Esophagus muscularis mucosa (tissue), 4 donors: ENCODE results near the gene NCKAP5.

Experiments
- EP300 ChIP-seq: sonication (generic); formaldehyde crosslinking; IDR thresholded peaks from one replicate; pipeline ENCODE4 v1.6.1; 2017; ENCODE audit warnings: antibody characterized with exemption
- POLR2A ChIP-seq: fragments of 450-650 bp; IDR thresholded peaks from one replicate; pipeline ENCODE4 v1.6.1; 2017; ENCODE audit warnings: antibody characterized with exemption, moderate library complexity, mild to moderate bottlenecking, low read depth
- TF ChIP-seq, protein P1 (sequence below), 3 experiments: fragments of 200-600 bp in 2 of 3; fragments of 450-650 bp in 1 of 3; sonication (generic) in 2 of 3; IDR thresholded peaks; one replicate each; pipeline ENCODE4 v1.5.1; 2017 to 2019; ENCODE audit warnings: antibody characterized with exemption in 3 of 3, mild to moderate bottlenecking in 2 of 3, moderate library complexity in 1 of 3

DNA sequence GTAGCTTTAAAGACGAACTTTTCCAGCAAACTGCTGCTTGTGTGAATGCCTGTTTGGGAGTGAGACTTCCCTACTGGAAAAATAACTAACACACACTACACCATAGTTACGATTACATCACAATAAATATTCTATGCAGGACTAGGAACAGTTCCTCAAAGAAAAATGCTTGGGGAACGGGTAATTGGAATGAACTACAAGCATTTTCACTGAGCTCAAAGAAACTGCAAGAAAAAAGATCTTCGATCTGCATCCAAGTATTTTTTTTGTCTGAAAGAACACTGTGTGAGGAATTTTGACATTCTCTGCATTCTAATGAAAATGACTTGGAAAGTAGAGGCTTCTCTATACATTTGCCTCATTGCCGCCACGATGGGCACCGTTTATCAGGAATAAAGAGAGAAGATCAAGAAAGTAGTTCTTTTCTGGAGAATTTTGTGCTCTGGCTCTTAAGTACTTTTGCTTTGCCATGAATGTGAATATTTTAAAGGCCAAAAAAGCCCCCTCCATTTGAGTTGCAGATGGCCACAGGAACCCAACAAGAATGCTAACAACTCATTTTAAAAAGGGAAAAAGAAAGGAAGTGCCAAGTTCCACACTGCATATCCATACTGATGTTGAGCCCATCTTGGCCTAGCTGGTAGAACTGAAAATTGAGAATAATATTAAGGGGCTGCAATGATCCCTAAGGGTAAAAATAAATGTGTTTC lies 911.8 kb downstream of the NCKAP5 start:
- TF ChIP-seq, protein P1, sequence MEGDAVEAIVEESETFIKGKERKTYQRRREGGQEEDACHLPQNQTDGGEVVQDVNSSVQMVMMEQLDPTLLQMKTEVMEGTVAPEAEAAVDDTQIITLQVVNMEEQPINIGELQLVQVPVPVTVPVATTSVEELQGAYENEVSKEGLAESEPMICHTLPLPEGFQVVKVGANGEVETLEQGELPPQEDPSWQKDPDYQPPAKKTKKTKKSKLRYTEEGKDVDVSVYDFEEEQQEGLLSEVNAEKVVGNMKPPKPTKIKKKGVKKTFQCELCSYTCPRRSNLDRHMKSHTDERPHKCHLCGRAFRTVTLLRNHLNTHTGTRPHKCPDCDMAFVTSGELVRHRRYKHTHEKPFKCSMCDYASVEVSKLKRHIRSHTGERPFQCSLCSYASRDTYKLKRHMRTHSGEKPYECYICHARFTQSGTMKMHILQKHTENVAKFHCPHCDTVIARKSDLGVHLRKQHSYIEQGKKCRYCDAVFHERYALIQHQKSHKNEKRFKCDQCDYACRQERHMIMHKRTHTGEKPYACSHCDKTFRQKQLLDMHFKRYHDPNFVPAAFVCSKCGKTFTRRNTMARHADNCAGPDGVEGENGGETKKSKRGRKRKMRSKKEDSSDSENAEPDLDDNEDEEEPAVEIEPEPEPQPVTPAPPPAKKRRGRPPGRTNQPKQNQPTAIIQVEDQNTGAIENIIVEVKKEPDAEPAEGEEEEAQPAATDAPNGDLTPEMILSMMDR (IDR thresholded peaks at IDR 0.05) = no peak
- TF ChIP-seq POLR2A (no peak), EP300 (no peak)
